Measurements from ENCODE around the gene NKD1. TPM values are rescaled to one million over a fixed set of nuclear protein-coding genes. Genes with fewer than 3 reads are reported as not detected.

Gene NKD1
- total RNA-seq, 1 donor: 1.2 TPM

- Histone ChIP-seq H3K9me3 (ENCODE audit: low read depth, low read length) (no peaks in the 10 kb centered on the region), H3K4me3 (ENCODE audit: low read length) (peak overlapping the region; percentile 68), H3K4me1 (ENCODE audit: insufficient read depth, low read length) (peaks cover 74% of the 10 kb centered on the region), H3K27me3 (ENCODE audit: insufficient read depth, low read length) (no peaks in the 10 kb centered on the region)
These were observed 147.1 kb downstream of the NKD1 start for GRCh38 chr16:50695017-50696000.

DNA sequence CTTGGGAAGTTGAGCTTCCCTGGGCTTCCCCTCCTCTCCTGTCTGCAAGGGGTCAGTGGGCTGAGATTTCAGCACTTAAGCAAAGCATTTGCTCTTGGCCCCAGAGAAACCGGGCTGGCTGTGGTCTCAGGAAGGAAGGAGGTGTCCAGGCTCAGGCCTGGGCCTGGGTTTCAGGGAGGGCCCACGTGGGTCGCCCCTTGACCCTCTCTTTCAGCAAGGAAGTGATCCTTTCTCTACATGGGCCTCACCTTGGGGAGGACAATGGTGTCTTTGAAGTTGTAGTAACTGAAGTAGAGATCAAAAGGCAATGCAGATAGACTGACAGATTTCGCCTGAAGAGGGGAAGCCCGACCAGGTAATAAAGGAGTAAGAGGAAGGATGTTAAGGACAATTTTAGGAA, 147.9 kb downstream of the NKD1 start:
- Histone ChIP-seq H3K4me1 (ENCODE audit: insufficient read depth, low read length) (peaks cover 78% of the 10 kb centered on the region), H3K27me3 (ENCODE audit: insufficient read depth, low read length) (no peaks in the 10 kb centered on the region), H3K4me3 (ENCODE audit: low read length) (peak overlapping the region; percentile 12), H3K9me3 (ENCODE audit: low read depth, low read length) (no peaks in the 10 kb centered on the region)

GRCh38 chr16:50696575-50697420, 148.6 kb downstream of the NKD1 start:
- Histone ChIP-seq H3K4me3 (ENCODE audit: low read length) (no peak overlapping the region), H3K27me3 (ENCODE audit: insufficient read depth, low read length) (no peaks in the 10 kb centered on the region), H3K4me1 (ENCODE audit: insufficient read depth, low read length) (peaks cover 85% of the 10 kb centered on the region), H3K9me3 (ENCODE audit: low read depth, low read length) (no peaks in the 10 kb centered on the region)

DNA sequence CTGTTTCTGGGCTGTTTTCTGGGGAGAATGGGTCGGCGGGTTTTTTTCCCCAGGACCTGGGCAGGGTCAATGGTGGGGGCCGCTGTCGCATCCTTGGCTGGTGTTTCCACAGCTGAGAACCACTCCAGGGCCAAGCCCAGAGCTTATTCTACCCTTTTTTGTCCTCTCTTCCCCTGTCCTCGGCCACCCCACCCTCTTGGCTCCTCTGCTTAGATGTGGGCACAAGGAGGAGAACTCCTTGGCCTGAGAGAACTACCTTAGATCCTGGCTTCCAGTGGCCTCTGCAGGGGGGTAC, 149.2 kb downstream of the NKD1 start:
- peaks cover 90% of the 10 kb centered on the region for H3K4me1 ChIP-seq (ENCODE audit: insufficient read depth, low read length)

GRCh38 chr16:50697881-50698767, 149.9 kb downstream of the NKD1 start:
- no peaks in the 10 kb centered on the region for H3K27me3 ChIP-seq (ENCODE audit: insufficient read depth, low read length)
- H3K4me3 ChIP-seq (ENCODE audit: low read length): peak overlapping the region; percentile 2
- H3K9me3 ChIP-seq (ENCODE audit: low read depth, low read length): no peaks in the 10 kb centered on the region
- H3K4me1 ChIP-seq (ENCODE audit: insufficient read depth, low read length): peaks cover 88% of the 10 kb centered on the region

More for the DNA sequence above, 149.2 kb downstream of the NKD1 start:
- Histone ChIP-seq H3K9me3 (ENCODE audit: low read depth, low read length) (no peaks in the 10 kb centered on the region), H3K27me3 (ENCODE audit: insufficient read depth, low read length) (no peaks in the 10 kb centered on the region), H3K4me3 (ENCODE audit: low read length) (no peak overlapping the region)

Other genes with a start within 250 kb of the NKD1 start
- gene BRD7, start 179.4 kb upstream of the NKD1 start, total RNA-seq: 55.3 TPM
- gene SNX20, start 132.9 kb downstream of the NKD1 start, total RNA-seq: 24.3 TPM
- gene NOD2, start 145.2 kb downstream of the NKD1 start, total RNA-seq: 21.6 TPM
- 457 TPM for gene CYLD, start 193.7 kb downstream of the NKD1 start, total RNA-seq

All from mononuclear cell (primary cell).